Endothelial cell of umbilical vein (primary cell): ENCODE measurements around the gene CCP110.

ENCODE experiments used
- EZH2 ChIP-seq: IDR thresholded peaks from 2 replicates; pipeline ENCODE4 v1.6.1; 2012; ENCODE audit warnings: borderline replicate concordance, low read depth, mild to moderate bottlenecking, moderate library complexity, low read length, inconsistent platforms; ENCODE audit not compliant: severe bottlenecking
- FOS ChIP-seq: IDR thresholded peaks from 2 replicates; pipeline ENCODE4 v1.6.1; 2011; ENCODE audit warnings: mild to moderate bottlenecking, low read length, moderate library complexity, borderline replicate concordance; ENCODE audit not compliant: insufficient read depth
- GATA2 ChIP-seq: IDR thresholded peaks from 2 replicates; pipeline ENCODE4 v1.7.0; 2011; ENCODE audit warnings: low read depth, mild to moderate bottlenecking, moderate library complexity, mixed read lengths, low read length; ENCODE audit not compliant: insufficient read length, insufficient read depth
- JUN ChIP-seq: IDR thresholded peaks from 2 replicates; pipeline ENCODE4 v1.6.1; 2011; ENCODE audit warnings: borderline replicate concordance, low read depth; ENCODE audit not compliant: insufficient read length, insufficient read depth
- MYC ChIP-seq: IDR thresholded peaks from one replicate; pipeline ENCODE4 v1.6.1; 2011; ENCODE audit warnings: mild to moderate bottlenecking, low read depth, low read length
- POLR2A ChIP-seq: IDR thresholded peaks from 2 replicates; pipeline ENCODE4 v1.6.1; 2012; ENCODE audit warnings: low read depth, mild to moderate bottlenecking, control low read depth, low read length
- POLR2AphosphoS5 ChIP-seq: IDR thresholded peaks from 2 replicates; pipeline ENCODE4 v1.6.1; 2012; ENCODE audit warnings: low read depth, mild to moderate bottlenecking, control low read depth, low read length, moderate library complexity; ENCODE audit not compliant: insufficient read depth
- TF ChIP-seq, protein P1 (sequence below), 2 donors: IDR thresholded peaks; 1 replicate in 1 of 2; 2 replicates in 1 of 2; pipeline ENCODE4 v1.5.1; 2011; ENCODE audit warnings: low read length in 2 of 2, mild to moderate bottlenecking in 2 of 2, moderate library complexity in 2 of 2, control low read depth in 1 of 2, inconsistent platforms in 1 of 2, low read depth in 1 of 2; ENCODE audit not compliant: insufficient read depth in 1 of 2; ENCODE audit errors: extremely low read depth in 1 of 2
- TF ChIP-seq, protein P2 (sequence below): IDR thresholded peaks from 2 replicates; pipeline ENCODE4 v1.6.1; 2011; ENCODE audit not compliant: insufficient read depth, insufficient read length

DNA sequence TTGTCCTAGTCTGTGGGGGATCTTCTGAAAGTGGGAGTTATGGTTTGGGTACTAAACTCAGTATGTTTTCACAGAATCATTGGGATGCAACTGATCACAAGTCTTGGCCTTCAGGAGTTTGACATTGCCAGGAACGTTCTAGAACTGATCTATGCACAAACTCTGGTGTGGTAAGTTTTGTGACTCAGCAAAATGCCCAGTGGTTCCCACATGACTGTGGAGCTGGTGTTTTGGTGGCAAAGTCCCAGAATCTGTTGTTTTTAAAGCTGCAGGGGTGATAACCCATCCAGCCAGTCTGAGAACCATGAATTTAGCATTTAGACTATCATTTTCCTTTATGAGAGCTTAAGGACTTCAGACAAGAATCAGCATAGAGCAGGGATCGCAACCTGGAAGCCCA is 42.4 kb upstream of the CCP110 start:
- TF ChIP-seq MYC (no peak), JUN (no peak), EZH2 (no peak), POLR2AphosphoS5 (no peak), POLR2A (no peak), GATA2 (no peak), FOS (no peak)
- TF ChIP-seq, protein P1, sequence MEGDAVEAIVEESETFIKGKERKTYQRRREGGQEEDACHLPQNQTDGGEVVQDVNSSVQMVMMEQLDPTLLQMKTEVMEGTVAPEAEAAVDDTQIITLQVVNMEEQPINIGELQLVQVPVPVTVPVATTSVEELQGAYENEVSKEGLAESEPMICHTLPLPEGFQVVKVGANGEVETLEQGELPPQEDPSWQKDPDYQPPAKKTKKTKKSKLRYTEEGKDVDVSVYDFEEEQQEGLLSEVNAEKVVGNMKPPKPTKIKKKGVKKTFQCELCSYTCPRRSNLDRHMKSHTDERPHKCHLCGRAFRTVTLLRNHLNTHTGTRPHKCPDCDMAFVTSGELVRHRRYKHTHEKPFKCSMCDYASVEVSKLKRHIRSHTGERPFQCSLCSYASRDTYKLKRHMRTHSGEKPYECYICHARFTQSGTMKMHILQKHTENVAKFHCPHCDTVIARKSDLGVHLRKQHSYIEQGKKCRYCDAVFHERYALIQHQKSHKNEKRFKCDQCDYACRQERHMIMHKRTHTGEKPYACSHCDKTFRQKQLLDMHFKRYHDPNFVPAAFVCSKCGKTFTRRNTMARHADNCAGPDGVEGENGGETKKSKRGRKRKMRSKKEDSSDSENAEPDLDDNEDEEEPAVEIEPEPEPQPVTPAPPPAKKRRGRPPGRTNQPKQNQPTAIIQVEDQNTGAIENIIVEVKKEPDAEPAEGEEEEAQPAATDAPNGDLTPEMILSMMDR (IDR thresholded peaks at IDR 0.05; ENCODE audit: extremely low read depth in 1 of 2, insufficient read depth in 1 of 2, low read depth in 1 of 2, low read length in 2 of 2): no peak
- TF ChIP-seq, protein P2, sequence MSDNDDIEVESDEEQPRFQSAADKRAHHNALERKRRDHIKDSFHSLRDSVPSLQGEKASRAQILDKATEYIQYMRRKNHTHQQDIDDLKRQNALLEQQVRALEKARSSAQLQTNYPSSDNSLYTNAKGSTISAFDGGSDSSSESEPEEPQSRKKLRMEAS: no peak
